Keratinocyte (primary cell): Measurements from ENCODE around the gene SLC9A6. TPM values are rescaled to one million over a fixed set of nuclear protein-coding genes. Genes with fewer than 3 reads are reported as not detected.

Experiments used
- DNase-seq: peaks from one replicate; pipeline ENCODE4 v3.0.0-alpha.2; 2011; ENCODE audit warnings: low read depth, missing footprints, low spot score
- FAIRE-seq: peaks from 2 replicates; lab custom pipeline; 2011; peaks lifted over from hg19 to GRCh38; lab: Jason Lieb, UNC
- H2AFZ ChIP-seq: 2 replicates; pipeline ENCODE4 v1.6.0; 2012; ENCODE audit warnings: low read length, control low read depth, inconsistent platforms; ENCODE audit not compliant: control insufficient read depth
- H3K27ac ChIP-seq: 2 replicates; pipeline ENCODE4 v1.5.1; 2011; ENCODE audit warnings: low read length; ENCODE audit not compliant: control insufficient read depth, insufficient read depth
- H3K27me3 ChIP-seq: 3 replicates; pipeline ENCODE4 v1.6.0; 2011; ENCODE audit warnings: low read length; ENCODE audit not compliant: control insufficient read depth, insufficient read depth; ENCODE audit errors: extremely low read depth
- H3K36me3 ChIP-seq, 2 experiments: 2 replicates in 1 of 2; 3 replicates in 1 of 2; pipeline ENCODE4 v1.5.1; 2011; ENCODE audit warnings: low read length in 2 of 2, mild to moderate bottlenecking in 1 of 2; ENCODE audit not compliant: control insufficient read depth in 2 of 2, insufficient read depth in 2 of 2; ENCODE audit errors: extremely low read depth in 1 of 2
- H3K4me1 ChIP-seq: 3 replicates; pipeline ENCODE4 v1.5.1; 2011; ENCODE audit warnings: low read length; ENCODE audit not compliant: control insufficient read depth, insufficient read depth; ENCODE audit errors: extremely low read depth
- H3K4me2 ChIP-seq: 3 replicates; pipeline ENCODE4 v1.6.0; 2011; ENCODE audit warnings: low read depth, low read length; ENCODE audit not compliant: control insufficient read depth, insufficient read depth; ENCODE audit errors: extremely low read depth
- H3K4me3 ChIP-seq, 3 experiments: fragments of 200-600 bp in 1 of 3; sonication (generic) in 1 of 3; 2 replicates in 2 of 3; 3 replicates in 1 of 3; pipeline ENCODE4 v1.5.1; 2011 to 2016; ENCODE audit warnings: low read length in 3 of 3, mild to moderate bottlenecking in 3 of 3, control low read depth in 2 of 3, inconsistent platforms in 1 of 3, low read depth in 1 of 3, mixed read lengths in 1 of 3, mixed run types in 1 of 3, moderate library complexity in 1 of 3; ENCODE audit not compliant: control insufficient read depth in 2 of 3, insufficient read depth in 2 of 3; ENCODE audit errors: extremely low read depth in 1 of 3
- H3K79me2 ChIP-seq: 2 replicates; pipeline ENCODE4 v1.6.0; 2012; ENCODE audit warnings: low read length; ENCODE audit not compliant: control insufficient read depth, insufficient read depth
- H3K9ac ChIP-seq: 3 replicates; pipeline ENCODE4 v1.6.0; 2011; ENCODE audit warnings: low read length; ENCODE audit not compliant: control insufficient read depth, insufficient read depth; ENCODE audit errors: extremely low read depth
- H3K9me1 ChIP-seq: 3 replicates; pipeline ENCODE4 v1.6.0; 2011; ENCODE audit warnings: low read length; ENCODE audit not compliant: control insufficient read depth, insufficient read depth; ENCODE audit errors: extremely low read depth
- H3K9me3 ChIP-seq: 2 replicates; pipeline ENCODE4 v1.5.1; 2012; ENCODE audit warnings: low read depth, low read length; ENCODE audit not compliant: control insufficient read depth
- H4K20me1 ChIP-seq: 3 replicates; pipeline ENCODE4 v1.6.0; 2011; ENCODE audit warnings: low read length; ENCODE audit not compliant: control insufficient read depth, insufficient read depth; ENCODE audit errors: extremely low read depth
- CTCF ChIP-seq, 3 experiments: IDR thresholded peaks in 1 of 3; conservative IDR thresholded peaks in 1 of 3; optimal IDR thresholded peaks in 1 of 3; 2 replicates in 2 of 3; 3 replicates in 1 of 3; pipeline versions ENCODE3 to v1.5.1; 2011; ENCODE audit warnings: low read length in 3 of 3, mild to moderate bottlenecking in 3 of 3, moderate library complexity in 2 of 3, control low read depth in 1 of 3, inconsistent platforms in 1 of 3; ENCODE audit not compliant: insufficient read depth in 2 of 3; ENCODE audit errors: extremely low read depth in 1 of 3
- EZH2 ChIP-seq: IDR thresholded peaks from one replicate; pipeline ENCODE4 v1.6.1; 2012; ENCODE audit warnings: inconsistent platforms, mild to moderate bottlenecking, low read length, moderate library complexity
- dilution Hi-C: fragments of 300-500 bp; cut with MboI; formaldehyde crosslinking; loops from one replicate; pipeline ENCODE4 v1.7.0; 2020; ENCODE audit warnings: low sequenced_read_pairs; ENCODE audit not compliant: extremely low pct_ligation_motif_present
- polyA plus RNA-seq, 5 experiments: library from polyadenylated mRNA; depleted of rRNA in 3 of 5; stranded (reverse) in 3 of 5; stranded (forward) in 1 of 5; unstranded in 1 of 5; fragments of >200 nt; gene quantifications; 1 replicate in 1 of 5; 2 replicates in 3 of 5; 3 replicates in 1 of 5; pipeline versions ENCODE4 v1.2.1 to v1.2.3, GENCODE V29; 2011 to 2012; ENCODE audit warnings: missing spikeins in 2 of 5, low read depth in 1 of 5, low replicate concordance in 1 of 5

SLC9A6 gene
- polyA plus RNA-seq, 1 donor (not counting 4 experiments of a cell fraction or from before 2014, with no cell fraction given), result 17.4 TPM

GRCh38 chrX:135981010-135981409 is 4.2 kb upstream of the SLC9A6 start:
- FAIRE-seq, result no peak
- dilution Hi-C loops, result no loop called here

GRCh38 chrX:135981668-135982067 is 3.6 kb upstream of the SLC9A6 start:
- Histone ChIP-seq H3K79me2 (peaks cover 11% of the 10 kb centered on the region), H3K4me3 (no peak overlapping the region), H3K27me3 (no peaks in the 10 kb centered on the region), H3K9ac (no peak overlapping the region), H3K4me2 (no peak overlapping the region), H4K20me1 (no peaks in the 10 kb centered on the region), H2AFZ (no peak overlapping the region), H3K9me1 (no peaks in the 10 kb centered on the region), H3K9me3 (no peaks in the 10 kb centered on the region), H3K4me1 (peaks cover 8% of the 10 kb centered on the region), H3K36me3 (no peaks in the 10 kb centered on the region), H3K27ac (no peak overlapping the region)
- dilution Hi-C loops, result no loop called here
- no peak for DNase-seq
- no peak for FAIRE-seq
- TF ChIP-seq EZH2 (no peak), CTCF (optimal IDR thresholded peaks at IDR 0.05 in 1 of 3, IDR thresholded peaks at IDR 0.05 in 1 of 3, conservative IDR thresholded peaks at IDR 0.05 in 1 of 3; ENCODE audit: extremely low read depth in 1 of 3, insufficient read depth in 2 of 3, low read length in 3 of 3) (no peak)

More at GRCh38 chrX:135981010-135981409, 4.2 kb upstream of the SLC9A6 start:
- TF ChIP-seq CTCF (optimal IDR thresholded peaks at IDR 0.05 in 1 of 3, IDR thresholded peaks at IDR 0.05 in 1 of 3, conservative IDR thresholded peaks at IDR 0.05 in 1 of 3; ENCODE audit: extremely low read depth in 1 of 3, insufficient read depth in 2 of 3, low read length in 3 of 3) (no peak), EZH2 (no peak)
- Histone ChIP-seq H3K9me3 (no peaks in the 10 kb centered on the region), H3K36me3 (no peaks in the 10 kb centered on the region), H3K79me2 (peaks cover 5% of the 10 kb centered on the region), H3K4me2 (no peak overlapping the region), H3K27ac (no peak overlapping the region), H3K9ac (no peak overlapping the region), H4K20me1 (no peaks in the 10 kb centered on the region), H2AFZ (no peak overlapping the region), H3K27me3 (no peaks in the 10 kb centered on the region), H3K4me1 (peaks cover 8% of the 10 kb centered on the region), H3K4me3 (no peak overlapping the region), H3K9me1 (no peaks in the 10 kb centered on the region)
- no peak for DNase-seq
